Islet precursor cell (in vitro differentiated cells): ENCODE data around the gene USP12.
A peak's percentile ranks its signal among the peaks of the same experiment; 100 is the strongest.
"Not testable (repeated sequence)": the region's sequence is repeated elsewhere in the genome, so short reads cannot be mapped to it uniquely, and the experiment has no call there.

Experiments
- DNase-seq: peaks from one replicate; pipeline ENCODE4 v3.0.0-alpha.2; 2018

The USP12 gene

DNA sequence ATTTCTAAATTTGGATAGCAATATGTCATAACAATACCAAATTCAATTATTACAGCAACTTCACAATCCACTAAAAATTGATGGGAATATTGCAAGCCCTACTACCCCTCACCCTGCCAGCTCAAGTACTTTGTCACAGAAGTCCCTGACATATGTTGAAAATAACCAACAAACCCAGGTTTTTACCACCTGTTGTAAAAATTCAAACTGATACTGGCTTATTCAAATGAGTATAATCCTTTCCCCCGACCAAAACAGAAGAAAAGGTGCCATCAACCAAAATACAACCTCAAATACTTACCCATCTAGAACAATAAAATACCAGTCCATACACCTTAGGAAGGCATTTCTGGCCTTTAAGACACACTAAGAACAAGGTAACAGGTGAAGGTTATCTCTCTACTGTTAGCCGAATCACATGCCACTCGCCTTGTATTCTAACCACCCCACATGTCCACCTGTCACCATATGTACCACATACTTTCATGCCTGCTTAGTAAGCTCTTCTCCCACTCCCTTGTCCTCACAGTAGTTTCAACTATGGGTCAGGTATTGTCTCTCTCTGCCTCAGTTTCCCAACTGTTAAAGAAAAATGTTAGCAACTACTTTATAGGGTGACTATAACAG is 53.1 kb downstream of the USP12 start:
- no peak for DNase-seq

- no peak for DNase-seq
These were observed 53.7 kb downstream of the USP12 start for GRCh38 chr13:27117952-27118351.

DNA sequence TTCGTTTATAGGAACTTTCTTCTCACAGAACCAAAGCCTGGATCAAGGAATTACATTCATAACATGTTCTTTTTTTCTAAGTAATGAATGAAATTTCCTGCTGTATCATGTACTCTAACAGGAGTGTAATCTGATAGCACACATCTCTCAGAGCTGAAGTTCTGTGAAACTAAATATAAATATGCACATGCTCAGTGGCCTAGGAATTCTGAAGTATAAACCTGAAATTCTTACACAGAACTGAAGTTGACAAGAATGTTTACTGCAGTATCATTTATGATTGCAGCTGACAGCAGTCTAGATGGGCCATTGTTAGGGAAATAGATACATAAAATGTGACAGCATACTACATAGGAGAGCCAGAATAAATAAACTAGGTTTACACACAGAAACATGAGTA is 54.5 kb downstream of the USP12 start:
- no peak for DNase-seq

- DNase-seq, result no peak
These were observed 58.2 kb downstream of the USP12 start for GRCh38 chr13:27113436-27113835.

DNA sequence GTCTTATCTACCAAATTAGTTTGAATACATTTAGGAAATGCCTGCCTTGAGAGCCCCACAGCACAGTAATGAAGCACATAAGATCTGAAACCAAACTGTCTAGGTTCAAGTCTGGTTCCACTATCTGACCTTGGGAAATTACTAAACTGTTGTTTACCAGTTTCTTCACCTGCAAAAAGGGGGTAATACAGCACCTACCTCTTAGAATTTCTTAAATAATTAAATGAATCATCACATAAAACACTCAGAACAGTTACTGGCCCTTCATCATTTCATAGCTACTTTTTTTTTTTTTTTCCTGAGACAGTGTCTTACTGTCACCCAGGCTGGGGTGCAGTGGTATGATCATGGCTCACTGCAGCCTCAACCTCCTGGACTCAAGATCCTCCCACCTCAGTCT is 59.6 kb downstream of the USP12 start:
- no peak for DNase-seq

- DNase-seq, result no peak
These were observed 61.4 kb downstream of the USP12 start for GRCh38 chr13:27110056-27110746.

DNA sequence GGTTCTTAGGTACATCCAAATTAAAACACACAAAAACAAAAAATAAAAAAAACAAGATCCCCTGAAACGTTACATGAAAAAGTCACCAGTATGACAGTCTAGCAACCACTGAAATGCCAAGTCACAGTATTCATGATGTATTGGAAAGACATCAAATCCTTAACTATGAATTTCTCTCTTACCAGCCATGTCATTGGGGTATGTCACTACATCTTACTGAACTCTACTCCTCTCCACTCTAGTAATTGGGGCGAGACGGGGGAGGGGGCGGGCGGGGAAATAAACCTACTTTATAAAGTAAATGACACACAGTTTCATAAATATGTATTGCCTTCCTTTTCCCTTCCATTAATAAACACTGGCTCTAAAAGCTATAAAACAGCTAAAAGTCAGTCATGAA is 65.5 kb downstream of the USP12 start:
- DNase-seq, result no peak

DNA sequence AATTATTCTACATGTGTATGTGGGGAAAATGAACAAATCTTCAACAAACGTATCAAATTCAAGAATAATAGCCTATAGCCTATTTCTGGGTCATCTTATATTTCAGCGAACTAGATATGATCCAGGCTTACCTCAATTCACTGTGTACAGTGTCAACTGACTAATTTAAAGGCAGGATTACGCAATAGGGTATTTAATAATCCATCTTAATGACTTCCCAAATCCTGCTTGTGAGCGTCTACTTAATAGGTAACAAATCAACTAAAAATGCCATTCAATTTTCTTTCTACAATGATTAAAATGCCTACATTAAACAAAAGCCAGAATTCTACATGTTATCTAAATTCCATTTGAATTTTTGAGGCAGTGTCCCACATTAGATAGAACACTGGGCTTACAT is 67.0 kb downstream of the USP12 start:
- DNase-seq, result no peak

- DNase-seq, result no peak
These were observed 69.8 kb downstream of the USP12 start for GRCh38 chr13:27101847-27102246.

- no peak for DNase-seq
These were observed 70.3 kb downstream of the USP12 start for GRCh38 chr13:27101289-27101688.

DNA sequence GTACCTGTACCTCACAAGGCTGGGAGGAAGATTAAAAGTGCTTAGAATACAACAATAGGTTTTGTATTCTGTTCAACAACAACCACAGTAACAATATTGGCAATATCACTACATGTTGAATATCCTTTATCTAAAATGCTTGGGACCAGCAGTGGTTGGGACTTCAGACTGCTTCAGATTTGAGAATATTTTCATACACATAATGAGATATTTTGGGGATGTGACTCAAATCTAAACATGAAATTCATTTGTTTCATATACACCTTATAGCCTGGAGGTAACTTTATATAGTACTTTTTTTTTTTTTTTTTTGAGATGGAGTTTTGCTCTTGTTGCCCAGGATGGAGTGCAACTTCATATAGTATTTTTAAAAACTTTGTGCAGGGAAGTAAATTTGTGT is 73.9 kb downstream of the USP12 start:
- DNase-seq, result no peak

- no peak for DNase-seq
These were observed 80.2 kb downstream of the USP12 start for GRCh38 chr13:27091451-27091850.

- no peak for DNase-seq
These were observed 83.0 kb downstream of the USP12 start for GRCh38 chr13:27088619-27089018.

DNA sequence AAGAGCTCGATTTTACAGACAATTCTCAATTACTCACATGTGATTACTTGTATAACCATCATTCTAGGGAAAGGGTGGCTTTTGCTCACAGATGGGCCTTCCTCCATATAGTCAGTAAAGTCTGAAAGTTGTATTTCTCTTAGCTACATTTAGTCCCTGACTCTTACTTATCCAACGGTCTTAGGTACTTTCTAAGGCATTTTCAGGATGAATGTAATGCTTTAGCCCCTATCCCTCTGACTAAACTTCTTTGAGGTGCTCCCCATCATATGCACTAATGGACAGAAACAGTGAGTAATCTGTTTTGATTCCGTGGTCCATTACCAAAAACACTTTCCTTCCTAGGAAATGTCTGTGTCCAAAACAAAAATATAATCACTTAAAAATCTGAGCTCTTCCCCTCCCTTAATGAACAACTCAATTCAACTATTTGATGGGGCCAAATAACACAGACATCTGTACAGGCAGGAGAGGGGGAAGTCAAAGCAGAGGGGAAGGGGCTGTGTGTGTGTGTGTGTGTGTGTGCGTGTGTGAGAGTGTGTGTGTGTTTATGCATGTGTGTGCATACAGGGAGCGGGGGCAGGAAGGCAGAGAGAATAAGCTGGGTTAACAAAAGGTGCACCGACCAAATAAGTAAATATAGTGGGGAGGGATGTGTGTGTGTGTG is 84.9 kb downstream of the USP12 start:
- DNase-seq, result no peak

DNA sequence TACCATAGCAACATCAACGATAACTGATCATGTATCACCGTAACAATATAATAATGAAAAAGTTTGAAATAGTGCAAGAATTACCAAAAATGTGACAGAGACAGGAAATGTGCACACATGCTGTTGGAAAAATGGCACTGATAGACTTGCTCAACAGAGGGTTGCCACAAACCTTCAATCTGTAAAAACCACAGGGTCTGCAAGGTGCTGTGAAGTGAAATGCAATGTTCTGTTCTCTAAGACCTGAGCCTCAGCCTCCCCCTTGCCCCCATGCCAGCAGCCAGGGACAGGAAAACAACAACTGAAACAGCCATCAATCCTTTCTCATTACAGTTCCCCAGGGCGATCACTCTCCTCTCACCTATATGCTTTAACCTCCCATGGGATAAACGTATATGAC is 88.4 kb downstream of the USP12 start:
- no peak for DNase-seq

DNA sequence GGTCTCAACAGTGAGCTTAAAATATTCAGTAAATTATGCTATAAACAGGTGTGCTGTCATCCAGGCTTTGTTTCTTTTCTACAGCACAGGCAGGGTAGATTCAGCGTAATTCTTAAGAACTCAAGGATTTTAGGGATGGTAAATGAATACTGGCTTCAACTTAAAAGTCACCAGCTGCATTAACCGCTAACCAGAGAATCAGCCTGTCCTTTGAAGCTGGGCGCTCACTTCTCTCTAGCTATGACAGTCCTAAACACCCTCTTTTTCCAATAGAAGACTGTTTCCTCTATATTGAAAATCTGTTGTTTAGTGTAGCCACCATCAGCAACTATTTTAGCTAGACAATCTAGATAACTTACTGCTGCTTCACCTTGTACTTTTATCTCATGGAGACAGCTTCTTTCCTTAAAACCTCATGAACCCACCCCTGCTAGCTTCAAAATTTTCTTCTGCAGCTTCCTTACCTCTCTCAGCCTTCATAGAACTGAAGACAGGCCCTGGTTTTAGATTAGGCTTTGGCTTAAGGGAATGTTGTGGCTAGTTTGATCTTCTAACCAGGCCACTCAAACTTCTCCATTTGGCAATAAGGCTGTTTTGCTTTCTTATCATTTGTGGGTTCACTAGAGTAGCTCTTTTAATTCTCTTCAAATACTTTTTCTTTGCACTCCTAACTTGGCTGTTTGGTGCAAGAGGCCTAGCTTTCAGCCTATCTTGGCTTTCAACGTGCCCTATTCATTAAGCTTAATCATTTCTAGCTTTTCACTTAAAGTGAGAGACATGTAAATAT is 89.5 kb downstream of the USP12 start:
- no peak for DNase-seq

- DNase-seq, result no peak
These were observed 91.3 kb downstream of the USP12 start for GRCh38 chr13:27080018-27080948.

- peak; percentile 93 for DNase-seq
These were observed 92.1 kb downstream of the USP12 start for GRCh38 chr13:27079421-27079958.

DNA sequence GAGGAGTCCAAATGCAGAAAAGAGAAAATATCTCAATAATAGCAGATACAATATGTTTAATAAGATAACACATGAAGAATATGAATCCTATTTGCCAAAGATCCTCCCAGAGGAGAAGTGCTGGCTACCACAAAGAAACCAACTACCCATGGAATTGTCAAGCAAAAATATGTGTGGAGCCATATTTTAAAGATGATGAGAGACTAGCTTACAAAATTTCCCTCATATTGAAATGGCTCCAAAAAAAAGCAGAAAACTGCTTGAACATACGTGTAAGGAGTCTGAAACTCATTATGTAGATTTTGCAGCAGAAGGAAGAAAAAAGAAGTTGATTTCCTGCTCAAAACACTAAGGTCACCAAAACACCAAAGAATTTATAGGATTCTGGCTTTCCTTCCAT is 94.2 kb downstream of the USP12 start:
- DNase-seq, result no peak

- DNase-seq, result no peak
These were observed 95.2 kb downstream of the USP12 start for GRCh38 chr13:27076421-27076820.

GRCh38 chr13:27073186-27073585 is 98.4 kb downstream of the USP12 start:
- DNase-seq, result no peak

GRCh38 chr13:27066123-27066522 is 105.5 kb downstream of the USP12 start:
- not testable (repeated sequence) for DNase-seq
